Measurements from ENCODE around the gene CSRP2.

The CSRP2 gene

GRCh38 chr12:76890151-76891143 lies 11.6 kb upstream of the CSRP2 start:
- DNase-seq, result no peak

GRCh38 chr12:76888775-76889174 lies 10.0 kb upstream of the CSRP2 start:
- no peak for DNase-seq

GRCh38 chr12:76883811-76884210 lies 5.0 kb upstream of the CSRP2 start:
- DNase-seq, result no peak

GRCh38 chr12:76883151-76883550 lies 4.3 kb upstream of the CSRP2 start:
- DNase-seq, result no peak

GRCh38 chr12:76882367-76882766 lies 3.5 kb upstream of the CSRP2 start:
- DNase-seq, result no peak

GRCh38 chr12:76881142-76881541 lies 2.3 kb upstream of the CSRP2 start:
- no peak for DNase-seq

- no peak for DNase-seq
Observed at GRCh38 chr12:76880519-76881023, 1.8 kb upstream of the CSRP2 start.

GRCh38 chr12:76879710-76880518 lies 1.1 kb upstream of the CSRP2 start:
- DNase-seq, result no peak

- no peak for DNase-seq
Observed at GRCh38 chr12:76878099-76878898, 520 bp downstream of the CSRP2 start.

GRCh38 chr12:76876696-76877229 lies 2.1 kb downstream of the CSRP2 start:
- DNase-seq, result no peak

- DNase-seq, result no peak
Observed at GRCh38 chr12:76874491-76875190, 4.2 kb downstream of the CSRP2 start.

GRCh38 chr12:76874027-76874426 lies 4.8 kb downstream of the CSRP2 start:
- no peak for DNase-seq

GRCh38 chr12:76872415-76872814 lies 6.4 kb downstream of the CSRP2 start:
- DNase-seq, result no peak

- no peak for DNase-seq
Observed at GRCh38 chr12:76871742-76872141, 7.1 kb downstream of the CSRP2 start.

- DNase-seq, result no peak
Observed at GRCh38 chr12:76871082-76871481, 7.7 kb downstream of the CSRP2 start.

GRCh38 chr12:76866726-76867125 lies 12.1 kb downstream of the CSRP2 start:
- DNase-seq, result no peak

- DNase-seq, result no peak
Observed at GRCh38 chr12:76866151-76866567, 12.7 kb downstream of the CSRP2 start.

- DNase-seq, result no peak
Observed at GRCh38 chr12:76864791-76865400, 13.9 kb downstream of the CSRP2 start.

GRCh38 chr12:76863837-76864236 lies 15.0 kb downstream of the CSRP2 start:
- no peak for DNase-seq

GRCh38 chr12:76863005-76863670 lies 15.7 kb downstream of the CSRP2 start:
- no peak for DNase-seq

GRCh38 chr12:76860256-76860655 lies 18.6 kb downstream of the CSRP2 start:
- DNase-seq, result no peak

Measured in T-helper 9 cell (primary cell).